Measurements from ENCODE around the gene SSTR5. TPM values are rescaled to one million over a fixed set of nuclear protein-coding genes. Genes with fewer than 3 reads are reported as not detected.

SSTR5 gene
- total and polyA plus RNA-seq, 10 of the 15 experiments (the other 5 are each of a cell fraction or from before 2014, with no cell fraction given), result not detected

DNA sequence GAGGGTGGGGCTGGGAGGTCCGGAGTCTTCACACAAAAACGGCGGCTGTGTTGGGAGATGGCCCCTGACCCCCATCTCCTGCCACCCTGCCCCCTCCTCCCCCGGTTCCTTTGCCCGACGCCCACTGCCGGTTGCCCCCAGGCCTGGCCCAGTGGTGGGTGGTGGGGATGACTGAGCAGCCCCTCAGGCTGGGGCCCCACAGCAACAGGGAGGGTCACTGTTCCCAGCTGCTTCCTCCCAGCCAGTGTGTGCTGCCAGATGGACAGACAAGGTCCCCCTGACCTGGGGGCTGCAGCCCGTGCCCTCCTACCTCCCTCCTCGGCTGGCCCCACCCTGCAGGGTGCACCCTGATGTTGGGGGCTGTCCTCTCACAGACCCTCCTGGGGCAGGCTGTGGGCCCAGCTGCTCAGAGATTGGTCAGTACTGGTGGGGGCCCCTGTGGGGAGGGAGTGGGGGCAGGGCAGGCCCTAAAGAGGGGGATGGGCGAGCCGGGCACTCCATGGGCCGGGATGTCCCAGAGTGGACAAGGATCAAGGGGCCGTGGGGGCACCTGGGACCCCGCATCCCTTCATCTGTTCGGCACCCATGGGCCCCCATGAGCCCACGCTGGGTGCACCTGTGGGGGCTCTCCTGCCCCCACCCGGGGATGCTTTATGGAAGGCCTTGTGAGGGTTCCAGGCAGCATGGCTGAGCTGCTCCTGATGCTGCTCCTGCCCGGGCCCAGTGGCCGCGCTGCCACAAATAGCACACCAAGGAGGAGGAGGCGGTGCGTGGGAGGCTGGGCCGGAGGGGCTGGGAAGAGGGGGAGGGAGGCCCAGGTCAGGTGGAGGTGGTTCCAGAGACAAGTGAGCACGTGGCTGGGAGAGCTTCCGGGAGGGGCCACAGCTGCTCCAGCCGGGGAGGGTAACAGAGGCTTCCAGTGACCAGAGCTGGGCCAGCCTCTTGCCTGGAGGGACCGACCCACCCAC lies 18.4 kb downstream of the SSTR5 start:
- H3K4me1 ChIP-seq (ENCODE audit: control insufficient read depth, insufficient read depth, low read length), result no peaks in the 10 kb centered on the region
- no peak overlapping the region for H3K4me3 ChIP-seq
- H3K4me2 ChIP-seq (ENCODE audit: control insufficient read depth, insufficient read depth), result no peak overlapping the region
- no peak overlapping the region for H3K27ac ChIP-seq (ENCODE audit: control insufficient read depth, insufficient read depth)
- H3K36me3 ChIP-seq (ENCODE audit: control insufficient read depth in 2 of 2, insufficient read depth in 2 of 2, low read length in 1 of 2), result no peaks in the 10 kb centered on the region
- no peak overlapping the region for H3K9ac ChIP-seq (ENCODE audit: control insufficient read depth, insufficient read depth, low read length)
- no peak for FAIRE-seq
- intact Hi-C loops (cut with micrococcal nuclease; ENCODE audit: unreplicated experiment) (no loop called here), in situ Hi-C loops (cut with MboI) (no loop called here)
- DNase-seq (ENCODE audit: low read depth, low spot score), result no peak
- ChIA-PET RAD21 (ENCODE audit: unreplicated experiment) (no interaction called here), CTCF (no interaction called here), SMC1A (ENCODE audit: uncharacterized antibody, unreplicated experiment) (no interaction called here), POLR2A (no interaction called here)
- H3K9me3 ChIP-seq (replicated peaks; ENCODE audit: control insufficient read depth, insufficient read depth, low read length), result no peaks in the 10 kb centered on the region
- ATAC-seq, result no peak
- no peaks in the 10 kb centered on the region for H3K79me2 ChIP-seq (ENCODE audit: control insufficient read depth, insufficient read depth, low read length)
- no peak for TF ChIP-seq RFX5 (IDR thresholded peaks at IDR 0.05; ENCODE audit: low read depth, low read length)
- TF ChIP-seq, protein P1, sequence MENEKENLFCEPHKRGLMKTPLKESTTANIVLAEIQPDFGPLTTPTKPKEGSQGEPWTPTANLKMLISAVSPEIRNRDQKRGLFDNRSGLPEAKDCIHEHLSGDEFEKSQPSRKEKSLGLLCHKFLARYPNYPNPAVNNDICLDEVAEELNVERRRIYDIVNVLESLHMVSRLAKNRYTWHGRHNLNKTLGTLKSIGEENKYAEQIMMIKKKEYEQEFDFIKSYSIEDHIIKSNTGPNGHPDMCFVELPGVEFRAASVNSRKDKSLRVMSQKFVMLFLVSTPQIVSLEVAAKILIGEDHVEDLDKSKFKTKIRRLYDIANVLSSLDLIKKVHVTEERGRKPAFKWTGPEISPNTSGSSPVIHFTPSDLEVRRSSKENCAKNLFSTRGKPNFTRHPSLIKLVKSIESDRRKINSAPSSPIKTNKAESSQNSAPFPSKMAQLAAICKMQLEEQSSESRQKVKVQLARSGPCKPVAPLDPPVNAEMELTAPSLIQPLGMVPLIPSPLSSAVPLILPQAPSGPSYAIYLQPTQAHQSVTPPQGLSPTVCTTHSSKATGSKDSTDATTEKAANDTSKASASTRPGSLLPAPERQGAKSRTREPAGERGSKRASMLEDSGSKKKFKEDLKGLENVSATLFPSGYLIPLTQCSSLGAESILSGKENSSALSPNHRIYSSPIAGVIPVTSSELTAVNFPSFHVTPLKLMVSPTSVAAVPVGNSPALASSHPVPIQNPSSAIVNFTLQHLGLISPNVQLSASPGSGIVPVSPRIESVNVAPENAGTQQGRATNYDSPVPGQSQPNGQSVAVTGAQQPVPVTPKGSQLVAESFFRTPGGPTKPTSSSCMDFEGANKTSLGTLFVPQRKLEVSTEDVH (IDR thresholded peaks at IDR 0.05; ENCODE audit: low read depth, partially characterized antibody), result no peak
- TF ChIP-seq BRCA1 (IDR thresholded peaks at IDR 0.05; ENCODE audit: low read depth, low read length), result no peak
- TF ChIP-seq MTA3 (IDR thresholded peaks at IDR 0.05; ENCODE audit: borderline replicate concordance, low read length), result no peak
- TF ChIP-seq, protein P2, sequence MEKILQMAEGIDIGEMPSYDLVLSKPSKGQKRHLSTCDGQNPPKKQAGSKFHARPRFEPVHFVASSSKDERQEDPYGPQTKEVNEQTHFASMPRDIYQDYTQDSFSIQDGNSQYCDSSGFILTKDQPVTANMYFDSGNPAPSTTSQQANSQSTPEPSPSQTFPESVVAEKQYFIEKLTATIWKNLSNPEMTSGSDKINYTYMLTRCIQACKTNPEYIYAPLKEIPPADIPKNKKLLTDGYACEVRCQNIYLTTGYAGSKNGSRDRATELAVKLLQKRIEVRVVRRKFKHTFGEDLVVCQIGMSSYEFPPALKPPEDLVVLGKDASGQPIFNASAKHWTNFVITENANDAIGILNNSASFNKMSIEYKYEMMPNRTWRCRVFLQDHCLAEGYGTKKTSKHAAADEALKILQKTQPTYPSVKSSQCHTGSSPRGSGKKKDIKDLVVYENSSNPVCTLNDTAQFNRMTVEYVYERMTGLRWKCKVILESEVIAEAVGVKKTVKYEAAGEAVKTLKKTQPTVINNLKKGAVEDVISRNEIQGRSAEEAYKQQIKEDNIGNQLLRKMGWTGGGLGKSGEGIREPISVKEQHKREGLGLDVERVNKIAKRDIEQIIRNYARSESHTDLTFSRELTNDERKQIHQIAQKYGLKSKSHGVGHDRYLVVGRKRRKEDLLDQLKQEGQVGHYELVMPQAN (conservative IDR thresholded peaks at IDR 0.05), result no peak
- no TSS peak for BruUV-seq (replicated peaks)
- no peaks in the 10 kb centered on the region for H4K20me1 ChIP-seq (ENCODE audit: control insufficient read depth, insufficient read depth)
- no peak overlapping the region for H2AFZ ChIP-seq (ENCODE audit: control insufficient read depth, low read depth, low read length)
- WGBS (ENCODE audit: insufficient coverage, insufficient replicate concordance, low lambda C conversion rate, missing lambda C conversion rate), result 45% methylated on average over 22 of the region's 27 CpGs
- no peaks in the 10 kb centered on the region for H3K27me3 ChIP-seq (replicated peaks in 1 of 2; ENCODE audit: control insufficient read depth in 2 of 2, insufficient read depth in 2 of 2, low read length in 1 of 2)

Measured in GM12878 (cell line).